Measurements from ENCODE around the gene WDFY1.
"Not testable (repeated sequence)": the region's sequence is repeated elsewhere in the genome, so short reads cannot be mapped to it uniquely, and the experiment has no call there.

WDFY1 gene

DNA sequence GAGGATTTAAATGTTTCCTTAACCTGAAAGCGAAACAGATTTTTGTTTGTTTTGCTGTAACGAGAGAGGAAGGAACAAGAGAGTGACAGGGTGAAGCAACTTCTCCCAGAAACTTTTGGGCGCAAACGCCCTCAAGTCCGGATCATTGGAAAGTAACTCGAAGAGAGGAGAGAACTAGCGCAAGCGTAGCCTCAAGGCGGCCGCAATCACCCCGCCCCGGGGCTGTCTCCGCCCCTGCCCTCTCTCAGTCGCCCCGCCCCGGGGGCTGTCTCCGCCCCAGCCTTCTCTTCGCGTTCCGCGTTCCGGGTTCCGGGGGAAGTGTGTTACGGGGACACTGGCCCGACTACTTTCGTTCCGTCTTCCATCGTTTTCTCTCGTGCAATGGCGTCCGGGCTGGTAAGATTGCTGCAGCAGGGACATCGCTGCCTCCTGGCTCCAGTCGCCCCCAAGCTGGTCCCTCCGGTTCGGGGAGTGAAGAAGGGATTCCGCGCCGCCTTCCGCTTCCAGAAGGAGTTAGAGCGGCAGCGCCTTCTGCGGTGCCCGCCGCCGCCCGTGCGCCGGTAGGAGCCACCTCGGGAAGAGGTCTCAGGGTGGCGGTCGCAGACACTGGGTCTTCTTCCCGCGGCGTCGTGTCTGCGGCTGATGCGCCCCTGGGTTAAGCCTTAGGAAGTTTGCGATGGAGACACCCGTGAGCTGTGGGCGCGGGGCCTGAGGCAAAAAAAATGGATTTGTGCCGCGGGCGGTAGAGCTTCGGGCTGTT, 12.1 kb upstream of the WDFY1 start, which contains the start of gene MRPL44:
Gene MRPL44, plus strand, starts transcription at position 372 of the 760 bp plus-strand sequence. Its CDS starts 10 bp downstream, at position 382.
- DNase-seq (ENCODE audit: low spot score): peak; percentile 95

DNA sequence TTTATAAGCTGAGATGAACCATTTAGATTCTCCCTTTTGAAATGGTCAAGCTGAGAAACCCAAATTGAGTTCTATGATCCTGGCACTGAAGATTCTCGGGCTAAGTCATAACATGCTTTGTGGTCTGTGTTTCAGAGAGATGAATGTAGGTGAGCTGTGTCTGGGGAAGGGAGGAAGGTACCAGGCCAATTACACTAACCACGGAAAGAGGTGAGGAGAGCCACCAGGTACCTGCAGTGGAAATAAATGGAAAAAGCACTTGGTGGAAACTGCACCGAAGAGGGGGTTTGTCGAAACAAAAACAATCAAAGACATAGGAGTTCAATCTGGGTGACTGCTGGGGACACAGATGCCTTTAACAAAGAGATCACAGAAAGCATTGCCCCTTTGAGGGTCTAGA, 11.2 kb upstream of the WDFY1 start:
- DNase-seq (ENCODE audit: low spot score): no peak

DNA sequence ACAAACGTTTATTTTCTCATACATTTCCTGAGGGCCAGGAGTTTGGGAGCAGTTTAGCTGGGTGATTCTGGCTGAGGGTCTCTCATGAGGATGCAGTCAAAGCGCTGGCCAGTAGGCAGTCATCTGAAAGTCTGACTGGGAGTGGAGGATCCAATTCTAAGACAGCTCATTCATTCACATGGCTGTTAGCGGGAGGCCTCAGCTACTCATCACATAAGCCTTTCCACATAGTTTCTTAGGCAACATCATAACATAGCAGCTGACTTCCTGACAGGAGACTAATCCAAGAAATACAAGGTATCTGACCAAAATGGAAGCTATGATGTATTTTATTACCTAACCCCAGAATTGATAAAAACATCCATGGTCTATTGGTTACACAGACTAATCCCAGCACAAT, 9.3 kb upstream of the WDFY1 start:
- DNase-seq (ENCODE audit: low spot score): no peak

DNA sequence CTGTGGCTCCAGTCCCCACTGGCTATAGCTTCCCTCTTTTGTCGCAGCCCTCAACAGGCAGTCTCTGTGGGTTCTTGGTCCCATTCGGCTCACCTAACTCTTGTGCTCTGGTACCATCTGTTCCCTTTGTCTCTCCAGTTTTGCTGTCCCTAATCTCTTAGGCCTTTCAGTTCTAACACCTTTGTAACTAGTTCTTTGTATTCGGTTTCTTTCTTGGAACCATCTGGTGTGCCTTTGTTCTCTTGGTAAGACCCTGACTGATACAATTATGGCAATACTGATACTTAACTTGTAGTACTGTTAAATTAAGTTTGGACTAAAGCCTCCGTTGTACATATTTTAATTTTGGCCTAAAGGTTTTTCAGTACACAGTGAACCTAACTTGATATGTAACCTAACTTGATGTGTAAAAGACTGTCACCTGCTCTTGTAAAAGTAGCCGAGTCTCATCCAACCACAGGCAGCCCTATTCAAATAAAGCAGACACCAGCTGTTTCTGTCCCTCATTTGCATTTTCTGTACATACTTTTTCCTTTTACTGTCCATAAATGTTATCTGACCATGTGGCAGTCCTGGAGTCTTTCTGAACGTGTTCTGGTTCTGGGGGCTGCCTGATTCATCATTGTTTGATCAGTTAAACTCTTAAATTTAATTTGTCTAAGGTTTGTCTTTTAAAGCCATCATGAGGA, 7.3 kb upstream of the WDFY1 start:
- peak; percentile 41 for DNase-seq (ENCODE audit: low spot score)

DNA sequence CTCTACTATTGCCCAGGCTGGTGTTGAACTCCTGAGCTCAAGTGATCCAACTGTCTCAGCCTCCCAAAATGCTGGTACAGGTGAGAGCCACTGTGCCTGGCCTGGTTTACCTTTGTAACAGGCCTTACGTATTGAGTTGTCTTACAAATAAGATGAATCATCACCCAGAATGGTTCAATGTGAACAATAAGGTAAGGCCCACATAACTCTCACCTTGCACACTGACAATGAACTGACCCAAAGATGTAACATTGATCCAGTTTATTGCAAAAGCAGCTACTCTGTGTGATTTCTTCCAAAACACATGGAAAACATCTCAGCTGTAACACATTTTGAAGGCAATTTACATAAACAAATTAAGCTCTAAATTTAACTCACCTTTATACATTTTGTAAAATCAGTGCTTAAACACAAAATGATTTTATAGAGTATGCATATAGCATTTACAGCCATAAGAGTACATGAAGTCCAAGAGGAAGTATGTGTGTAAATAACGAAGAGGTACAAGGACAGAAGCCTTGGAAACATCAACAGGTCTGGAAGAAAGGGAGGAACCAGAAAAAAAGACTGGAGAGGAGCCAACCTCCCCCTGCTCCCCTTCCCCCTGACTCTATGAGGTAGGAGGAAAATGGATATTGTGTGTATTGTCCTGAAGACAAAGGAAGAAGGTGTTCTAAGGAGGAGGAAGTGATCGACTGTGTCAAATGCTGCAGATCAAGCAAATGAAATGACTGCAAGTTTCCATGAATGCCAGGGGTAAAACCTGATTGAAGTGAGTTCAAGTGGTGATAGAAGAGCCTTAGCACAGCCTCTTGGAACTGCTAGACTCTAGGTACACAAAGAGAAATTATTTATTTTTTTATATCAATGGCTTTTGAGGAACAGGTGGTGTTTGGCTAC, 5.6 kb upstream of the WDFY1 start:
- no peak for DNase-seq (ENCODE audit: low spot score)

DNA sequence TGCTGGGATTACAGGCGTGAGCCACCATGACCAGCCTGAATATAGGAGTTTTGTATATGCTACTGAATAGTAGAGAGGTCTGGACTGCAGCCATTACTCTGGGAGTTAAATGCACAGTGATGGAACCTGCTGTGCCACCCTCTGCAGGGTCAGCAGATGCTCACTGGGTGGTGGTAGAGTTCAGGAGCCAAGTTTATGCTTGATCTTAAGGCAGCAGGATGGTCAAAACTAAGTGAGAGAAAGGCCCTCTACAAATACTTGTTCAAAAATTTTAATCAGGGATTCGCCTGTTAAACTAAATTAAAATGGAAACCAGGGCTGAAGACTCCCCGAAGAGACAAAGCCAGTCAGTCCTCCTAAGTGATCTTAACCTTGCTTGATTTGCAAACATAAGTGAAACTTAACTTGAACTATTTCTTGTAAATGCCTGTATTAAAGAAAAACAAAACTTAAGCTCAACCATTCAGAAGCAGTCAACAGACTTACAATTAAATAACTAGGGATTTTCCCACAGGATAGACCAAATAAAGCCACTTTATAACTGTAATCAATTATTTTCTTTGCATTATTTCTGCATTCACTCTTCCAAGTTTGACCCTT, 4.2 kb upstream of the WDFY1 start:
- no peak for DNase-seq (ENCODE audit: low spot score)

DNA sequence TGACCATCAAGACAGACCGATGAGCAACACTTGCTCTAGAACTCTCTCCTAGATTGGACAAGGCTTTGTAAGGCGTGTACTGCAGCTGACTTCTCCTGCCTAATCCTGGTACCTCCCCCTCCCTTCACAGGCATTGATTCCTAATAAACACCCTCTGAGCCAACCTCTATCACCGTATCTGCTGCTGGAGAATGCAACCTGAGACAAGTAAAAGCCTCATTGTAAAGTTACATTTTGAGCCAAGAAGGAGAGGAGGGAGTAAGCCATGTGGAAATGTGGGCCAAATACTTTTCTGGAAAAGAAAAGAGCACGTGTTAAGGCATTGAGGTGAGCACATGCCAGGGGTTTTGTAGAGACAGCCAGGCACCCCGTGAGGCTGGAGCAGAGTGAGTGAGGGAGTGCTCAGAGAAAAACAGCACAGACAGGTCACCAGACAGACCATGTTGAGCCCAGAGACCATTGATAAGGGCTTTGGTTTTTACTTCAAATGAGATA, 2.6 kb upstream of the WDFY1 start:
- DNase-seq (ENCODE audit: low spot score): no peak

DNA sequence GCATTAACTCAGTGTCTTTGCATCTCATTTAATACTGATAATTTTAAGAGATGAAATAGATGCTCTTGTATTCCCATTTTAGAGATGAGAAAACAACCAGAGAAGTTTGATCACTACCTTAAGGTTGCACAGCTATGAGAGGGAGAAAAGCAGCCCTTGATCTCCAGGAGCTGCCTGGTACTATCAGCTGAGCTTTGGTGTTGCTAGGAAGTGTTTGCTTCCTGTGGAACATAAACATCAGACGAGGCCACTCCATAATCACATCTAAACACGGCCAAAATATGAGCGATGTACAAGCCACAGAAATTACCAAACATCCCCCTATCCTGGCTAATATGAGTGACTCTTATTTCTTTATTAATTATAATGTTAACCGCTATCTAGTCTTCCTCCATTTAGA, 620 bp upstream of the WDFY1 start:
- no peak for DNase-seq (ENCODE audit: low spot score)

DNA sequence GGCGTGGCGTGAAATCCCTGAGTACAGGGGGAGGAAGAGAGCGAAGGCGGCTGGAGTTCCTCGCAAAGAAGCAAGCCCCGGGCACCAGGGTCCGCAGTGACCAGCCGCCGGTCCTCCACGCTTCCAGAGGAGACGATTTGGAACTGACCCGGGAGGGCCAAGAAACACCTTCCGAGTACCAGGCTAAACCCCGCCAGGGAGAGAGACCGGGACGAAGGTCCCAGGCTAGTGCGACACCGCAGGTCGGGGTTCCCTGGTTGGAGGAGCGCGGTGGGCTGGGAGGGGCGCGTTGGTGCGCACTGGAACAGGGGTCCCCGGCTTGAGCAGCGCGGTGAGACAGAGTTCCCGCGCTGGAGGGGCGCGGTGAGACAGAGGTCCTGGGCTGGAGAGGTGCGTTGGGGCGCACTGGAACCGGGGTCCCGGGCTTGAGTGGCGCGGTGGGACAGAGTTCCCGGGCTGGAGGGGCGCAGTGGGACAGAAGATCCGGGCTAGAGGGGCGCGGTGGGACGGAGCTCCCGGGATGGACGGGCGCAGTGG, 901 bp downstream of the WDFY1 start:
- peak; percentile 56 for DNase-seq (ENCODE audit: low spot score)

DNA sequence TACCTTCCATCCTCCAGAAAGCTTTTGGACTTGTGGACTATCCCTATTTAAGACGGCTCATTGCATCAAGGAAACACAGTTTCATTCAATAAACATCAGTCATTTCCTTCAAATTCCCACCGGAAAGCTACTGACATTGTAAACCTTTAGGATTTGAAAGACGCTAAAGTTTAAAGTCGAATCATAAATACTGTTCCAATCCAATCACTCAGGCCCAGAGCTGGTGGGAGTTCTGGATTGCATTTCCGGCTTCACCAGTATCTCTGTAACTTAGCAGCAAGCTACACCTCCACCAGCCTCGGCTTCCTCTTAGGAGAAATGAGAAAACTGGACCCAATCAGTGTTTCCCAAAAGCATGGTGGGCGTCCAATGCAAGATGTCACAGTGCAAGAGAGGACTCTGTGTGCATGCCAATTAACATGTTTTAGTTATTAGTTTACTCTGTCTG, 1.6 kb downstream of the WDFY1 start:
- no peak for DNase-seq (ENCODE audit: low spot score)

DNA sequence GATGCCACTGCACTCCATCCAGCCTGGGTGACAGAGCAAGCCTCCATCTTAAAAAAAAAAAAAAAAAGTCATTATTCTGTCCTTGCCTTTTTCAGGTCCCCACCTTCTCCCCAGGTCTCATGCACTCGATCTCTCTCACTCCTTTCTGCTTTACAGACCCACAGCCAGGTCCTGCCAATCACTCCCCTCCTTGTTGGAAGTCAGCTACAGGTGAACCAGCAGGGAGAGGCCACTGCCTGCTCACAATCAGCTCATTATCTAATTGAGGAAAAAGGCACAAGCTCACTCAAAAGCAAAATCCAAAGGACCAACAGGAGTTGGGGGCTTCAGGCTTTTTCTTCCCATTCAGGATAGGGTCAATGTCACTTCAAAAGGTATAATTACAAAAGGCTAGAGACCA, 2.0 kb downstream of the WDFY1 start:
- DNase-seq (ENCODE audit: low spot score): no peak

DNA sequence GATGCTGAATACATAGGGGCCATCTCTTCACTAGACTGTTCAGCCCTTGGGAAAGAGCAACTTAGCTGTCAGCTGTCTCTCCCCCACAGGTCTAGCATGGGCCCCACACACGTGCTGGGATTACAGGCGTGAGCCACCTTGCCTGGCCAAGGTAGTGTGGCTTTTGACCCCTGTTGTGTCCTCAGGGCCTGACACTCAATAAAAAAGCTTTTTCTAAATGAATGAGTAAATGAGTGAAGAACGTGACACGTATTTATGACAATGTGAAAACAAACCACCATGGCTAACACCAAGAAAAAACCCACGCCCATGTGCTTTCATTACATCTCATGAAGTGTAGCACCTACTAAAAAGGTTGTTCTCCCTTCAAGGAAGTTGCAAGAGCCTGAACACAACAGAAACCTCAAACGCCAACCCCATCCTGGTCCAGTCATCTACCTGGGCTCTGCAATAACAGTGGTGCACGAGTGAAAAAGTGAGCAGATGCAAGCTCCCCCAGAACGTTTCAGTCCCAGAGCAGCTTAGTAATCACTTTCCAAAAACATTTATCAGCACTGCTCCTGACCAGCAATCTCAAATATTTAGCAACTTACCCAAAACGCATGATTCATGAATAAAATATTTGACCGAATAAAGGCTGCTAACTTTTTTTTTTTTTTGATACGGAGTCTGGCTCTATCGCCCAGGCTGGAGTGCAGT, 3.4 kb downstream of the WDFY1 start:
- DNase-seq (ENCODE audit: low spot score): no peak

DNA sequence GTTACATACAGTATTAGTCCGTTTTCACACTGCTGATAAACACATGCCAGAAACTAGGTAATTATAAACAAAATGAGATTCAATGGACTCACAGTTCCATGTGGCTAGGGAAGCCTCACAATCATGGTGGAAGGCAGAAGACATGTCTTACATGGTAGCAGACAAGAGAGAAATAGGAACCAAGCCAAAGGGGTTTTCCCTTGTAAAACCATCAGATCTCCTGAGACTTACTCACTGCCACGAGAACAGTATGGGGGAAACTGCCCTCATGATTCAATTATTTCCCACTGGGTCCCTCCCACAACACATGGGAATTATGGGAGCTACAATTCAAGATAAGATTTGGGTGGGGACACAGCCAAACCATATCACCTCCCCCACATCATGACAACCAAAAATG, 5.7 kb downstream of the WDFY1 start:
- DNase-seq (ENCODE audit: low spot score): not testable (repeated sequence)

DNA sequence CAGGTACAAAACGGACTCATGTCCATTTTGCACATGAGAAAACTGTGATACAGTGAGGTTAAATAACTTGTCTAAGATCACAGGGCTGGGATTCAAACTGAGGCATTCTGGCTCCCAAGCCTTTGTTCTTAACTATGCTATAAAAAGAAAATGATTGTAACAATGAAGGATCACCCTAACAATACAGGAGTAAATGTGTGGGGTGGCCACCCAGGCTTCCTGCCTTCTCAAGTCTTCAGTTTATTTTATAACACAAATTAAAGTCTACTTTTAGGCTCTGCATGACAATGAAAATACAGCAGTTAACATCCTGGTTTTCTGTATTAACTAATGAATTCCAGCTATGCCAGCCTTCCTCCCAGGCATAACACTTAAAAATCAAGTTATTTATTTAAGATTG, 7.6 kb downstream of the WDFY1 start:
- DNase-seq (ENCODE audit: low spot score): no peak

DNA sequence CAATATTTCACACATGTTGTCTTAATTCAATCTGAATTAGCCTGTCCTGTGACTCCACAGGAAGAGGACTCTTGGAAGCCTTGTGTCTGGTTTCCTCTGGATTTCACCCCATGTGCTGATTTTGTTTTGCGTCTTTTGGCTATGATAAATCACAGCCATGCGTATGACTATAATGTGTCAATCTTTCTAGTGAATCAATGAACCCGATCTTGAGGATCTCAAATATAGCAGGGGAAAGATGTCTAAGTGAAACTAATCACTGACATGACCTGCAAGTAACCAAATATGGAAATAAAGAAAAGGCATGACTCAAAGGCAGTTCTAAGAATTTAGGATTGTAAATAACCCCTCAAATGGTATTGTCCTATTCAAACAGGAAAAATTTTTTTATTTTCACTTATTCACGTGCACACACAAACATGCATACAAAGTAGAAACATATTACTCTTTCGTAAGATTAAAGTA, 8.2 kb downstream of the WDFY1 start:
- DNase-seq (ENCODE audit: low spot score): no peak

DNA sequence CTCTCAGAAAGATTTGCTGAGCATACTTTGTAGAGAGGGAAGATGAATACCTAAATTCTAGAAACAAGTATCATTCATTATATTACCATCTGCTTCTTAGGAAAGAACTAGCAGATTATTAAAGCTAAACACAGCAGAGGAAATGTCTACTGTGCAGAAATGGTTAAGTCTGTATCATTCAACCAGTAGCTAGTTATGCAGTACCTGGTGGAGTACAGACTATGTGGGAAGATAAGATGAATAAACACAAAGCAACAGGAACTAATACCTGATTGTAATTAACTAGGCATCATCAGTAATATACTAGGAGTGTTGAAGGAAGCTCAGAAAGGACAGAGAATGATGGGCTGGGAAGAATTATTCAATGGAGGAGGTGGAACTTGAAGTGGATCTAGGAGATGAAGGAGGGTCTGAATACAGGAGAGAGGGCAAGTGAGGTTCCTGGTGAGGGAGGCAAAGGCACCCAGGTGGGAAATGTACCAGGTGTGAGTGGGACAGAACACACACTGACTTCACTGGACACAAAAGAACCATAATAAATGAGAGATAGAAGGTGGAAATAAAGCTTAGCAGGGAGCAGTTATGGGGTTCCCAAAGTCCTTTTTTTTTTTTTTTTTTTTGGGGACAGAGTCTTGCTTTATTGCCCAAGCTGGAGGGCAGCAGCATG, 9.5 kb downstream of the WDFY1 start:
- no peak for DNase-seq (ENCODE audit: low spot score)

DNA sequence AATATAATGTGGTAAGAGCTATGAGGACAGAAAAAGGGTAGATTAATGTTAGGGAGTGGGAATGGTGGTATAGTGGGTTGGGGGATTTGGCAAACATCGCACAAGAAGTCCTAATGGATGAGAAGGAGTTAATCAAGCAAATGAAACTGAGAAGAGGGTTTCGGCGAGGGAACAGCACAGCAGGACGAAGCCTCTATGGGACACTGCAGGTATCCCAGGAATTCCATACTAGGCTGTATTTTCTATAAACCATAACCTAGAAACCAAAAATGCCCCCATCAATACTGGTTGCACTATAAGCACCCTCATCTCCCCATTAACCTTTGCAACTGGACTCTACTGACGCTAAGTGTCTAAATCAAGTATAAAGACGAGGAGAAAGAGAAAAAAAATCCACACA, 10.3 kb downstream of the WDFY1 start:
- DNase-seq (ENCODE audit: low spot score): no peak

DNA sequence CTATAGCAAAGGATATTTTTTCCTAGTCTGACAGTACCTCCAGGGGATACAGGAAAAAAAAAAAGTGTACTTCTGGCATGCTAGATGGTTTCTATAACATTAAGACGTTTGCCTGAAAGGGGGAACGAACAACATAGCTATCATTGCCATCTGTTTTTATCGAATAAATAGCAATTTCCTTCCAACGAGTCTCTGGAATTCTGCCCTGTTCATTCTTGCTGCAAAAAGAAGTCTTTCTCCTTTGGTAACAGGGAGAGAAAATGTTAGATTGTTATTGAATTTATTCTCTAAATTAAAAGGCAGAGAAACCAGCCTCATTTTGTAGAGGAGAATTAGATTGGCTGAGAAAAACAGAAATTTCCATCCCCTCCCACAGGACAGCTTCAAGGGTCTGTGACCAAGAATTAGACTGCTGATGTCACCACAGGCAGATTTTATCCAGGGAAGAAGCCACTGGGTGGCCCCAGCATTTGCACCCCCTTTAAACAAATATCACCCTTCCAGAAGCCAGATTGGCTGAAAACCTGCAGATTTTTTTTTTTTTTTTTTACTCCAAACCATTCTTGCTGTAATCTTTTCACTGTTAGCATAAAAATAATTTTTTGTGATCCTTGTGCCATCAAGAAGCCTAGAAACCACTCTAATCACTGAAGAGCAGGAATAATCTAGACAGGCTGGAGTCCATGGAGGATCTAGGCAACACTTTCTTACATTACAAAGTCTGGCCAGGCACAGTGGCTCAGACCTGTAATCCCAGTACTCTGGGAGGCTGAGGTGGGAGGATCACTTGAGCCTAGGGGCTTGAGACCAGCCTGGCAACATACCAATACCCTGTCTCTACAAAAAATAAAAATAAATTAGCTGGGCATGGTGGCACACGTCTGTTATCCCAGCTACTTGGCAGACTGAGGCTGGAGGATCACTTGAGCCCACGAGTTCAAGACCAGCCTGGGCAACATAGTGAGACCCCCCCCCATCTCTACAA, 12.0 kb downstream of the WDFY1 start:
- no peak for DNase-seq (ENCODE audit: low spot score)

Measured in D341Med (cell line).